Measurements from ENCODE around the gene FREM1. TPM values are rescaled to one million over a fixed set of nuclear protein-coding genes. Genes with fewer than 3 reads are reported as not detected.

The FREM1 gene
- total and polyA plus RNA-seq, 2 experiments from 2014 or later, result 0.78 to 3.1 TPM

GRCh38 chr9:14806941-14807520 lies 103.2 kb downstream of the FREM1 start (continued):
- TF ChIP-seq CTCF (conservative IDR thresholded peaks at IDR 0.05; ENCODE audit: low read depth in 2 of 2), result no peak
- no peak for TF ChIP-seq ZNF114 (CRISPR knock-in tag; IDR thresholded peaks at IDR 0.05)

DNA sequence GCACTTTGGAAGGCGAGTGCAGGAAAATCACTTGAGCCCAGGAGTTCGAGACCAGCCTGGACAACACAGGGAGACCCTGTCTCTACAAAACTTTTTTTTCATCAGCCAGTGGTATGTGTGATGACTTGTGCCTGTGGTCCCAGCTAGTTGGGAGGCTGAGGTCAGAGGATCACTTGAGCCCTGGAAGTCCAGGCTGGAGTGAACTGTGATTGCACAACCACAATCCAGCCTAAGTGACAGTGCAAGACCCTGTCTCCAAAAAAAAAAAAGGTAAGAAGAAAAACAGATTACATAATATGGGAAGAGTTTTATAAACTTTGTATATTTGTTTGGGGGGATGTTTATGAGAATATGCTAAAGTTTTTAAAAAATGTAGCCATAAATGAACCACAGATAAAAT lies 111.2 kb downstream of the FREM1 start:
- peaks cover 2% of the 10 kb centered on the region; the same call in 1 of the 3 replicates for H3K36me3 Mint-ChIP-seq (ENCODE audit: low read depth)
- Histone ChIP-seq H3K4me2 (no peak overlapping the region), H3K36me3 (ENCODE audit: insufficient read depth) (no peaks in the 10 kb centered on the region), H3K27me3 (ENCODE audit: insufficient read depth) (no peaks in the 10 kb centered on the region), H3K79me2 (replicated peaks; ENCODE audit: insufficient read depth) (no peaks in the 10 kb centered on the region), H2AFZ (no peak overlapping the region), H3F3A (replicated peaks; ENCODE audit: low read depth) (no peaks in the 10 kb centered on the region), H3K27ac (ENCODE audit: low read depth) (no peak overlapping the region), H3K4me1 (ENCODE audit: insufficient read depth) (no peaks in the 10 kb centered on the region), H3K4me3 (no peak overlapping the region), H4K20me1 (replicated peaks; ENCODE audit: insufficient read depth) (no peaks in the 10 kb centered on the region), H3K9me2 (ENCODE audit: insufficient read depth) (no peaks in the 10 kb centered on the region)
- H3K27me3 Mint-ChIP-seq (ENCODE audit: insufficient read depth, low read depth, poor library complexity), result no peaks in the 10 kb centered on the region
- ATAC-seq (no peak), DNase-seq (ENCODE audit: low spot score) (no peak)
- H3K27ac Mint-ChIP-seq, result no peak overlapping the region
- H3K9me3 Mint-ChIP-seq, result no peaks in the 10 kb centered on the region
- H3K4me3 Mint-ChIP-seq, result no peak overlapping the region
- H3K4me1 Mint-ChIP-seq, result peaks cover 3% of the 10 kb centered on the region
- no peak for TF ChIP-seq ZNF331 (CRISPR knock-in tag; IDR thresholded peaks at IDR 0.05; ENCODE audit: low read depth)
- no peak for TF ChIP-seq EZH2phosphoT487 (IDR thresholded peaks at IDR 0.05; ENCODE audit: unreplicated experiment)
- TF ChIP-seq, protein P1, sequence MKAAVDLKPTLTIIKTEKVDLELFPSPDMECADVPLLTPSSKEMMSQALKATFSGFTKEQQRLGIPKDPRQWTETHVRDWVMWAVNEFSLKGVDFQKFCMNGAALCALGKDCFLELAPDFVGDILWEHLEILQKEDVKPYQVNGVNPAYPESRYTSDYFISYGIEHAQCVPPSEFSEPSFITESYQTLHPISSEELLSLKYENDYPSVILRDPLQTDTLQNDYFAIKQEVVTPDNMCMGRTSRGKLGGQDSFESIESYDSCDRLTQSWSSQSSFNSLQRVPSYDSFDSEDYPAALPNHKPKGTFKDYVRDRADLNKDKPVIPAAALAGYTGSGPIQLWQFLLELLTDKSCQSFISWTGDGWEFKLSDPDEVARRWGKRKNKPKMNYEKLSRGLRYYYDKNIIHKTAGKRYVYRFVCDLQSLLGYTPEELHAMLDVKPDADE (IDR thresholded peaks at IDR 0.05), result no peak

GRCh38 chr9:14797435-14797834 lies 112.8 kb downstream of the FREM1 start:
- Histone ChIP-seq H3K36me3 (ENCODE audit: insufficient read depth) (no peaks in the 10 kb centered on the region), H4K20me1 (replicated peaks; ENCODE audit: insufficient read depth) (no peaks in the 10 kb centered on the region), H3F3A (replicated peaks; ENCODE audit: low read depth) (no peaks in the 10 kb centered on the region), H3K4me3 (no peak overlapping the region), H3K9me2 (ENCODE audit: insufficient read depth) (no peaks in the 10 kb centered on the region), H2AFZ (no peak overlapping the region), H3K4me1 (ENCODE audit: insufficient read depth) (no peaks in the 10 kb centered on the region), H3K79me2 (replicated peaks; ENCODE audit: insufficient read depth) (no peaks in the 10 kb centered on the region), H3K27ac (ENCODE audit: low read depth) (no peak overlapping the region), H3K27me3 (ENCODE audit: insufficient read depth) (no peaks in the 10 kb centered on the region), H3K4me2 (no peak overlapping the region)
- Mint-ChIP-seq H3K4me1 (peaks cover 3% of the 10 kb centered on the region), H3K27ac (no peak overlapping the region), H3K27me3 (ENCODE audit: insufficient read depth, low read depth, poor library complexity) (no peaks in the 10 kb centered on the region), H3K4me3 (no peak overlapping the region), H3K9me3 (no peaks in the 10 kb centered on the region), H3K36me3 (ENCODE audit: low read depth) (no peaks in the 10 kb centered on the region)
- ATAC-seq (no peak), DNase-seq (ENCODE audit: low spot score) (no peak)
- no peak for TF ChIP-seq CTCF (conservative IDR thresholded peaks at IDR 0.05; ENCODE audit: low read depth in 2 of 2)
- no peak for TF ChIP-seq ZNF331 (CRISPR knock-in tag; IDR thresholded peaks at IDR 0.05; ENCODE audit: low read depth)
